Tibial artery (tissue), 4 donors: ENCODE results near the gene GBA3.

Source experiments
- DNase-seq, 2 donors: peaks; one replicate each; pipeline ENCODE4 v3.0.0-alpha.2; 2019
- H3K27ac ChIP-seq, 2 donors: fragments of 200-600 bp; sonication (generic) in 1 of 2; 1 replicate in 1 of 2; 2 replicates in 1 of 2; pipeline ENCODE4 v1.5.1; 2018 to 2019; ENCODE audit warnings: mild to moderate bottlenecking in 1 of 2
- H3K27me3 ChIP-seq, 2 donors: fragments of 200-600 bp; sonication (generic) in 1 of 2; one replicate each; pipeline versions ENCODE4 v1.5.1 to v1.6.0; 2016 to 2019
- H3K36me3 ChIP-seq, 3 donors: fragments of 200-600 bp; sonication (generic) in 2 of 3; one replicate each; pipeline ENCODE4 v1.5.1; 2016 to 2019; ENCODE audit warnings: mild to moderate bottlenecking in 2 of 3
- H3K4me1 ChIP-seq, 4 donors: fragments of 200-600 bp; sonication (generic) in 2 of 4; 1 replicate in 3 of 4; 2 replicates in 1 of 4; pipeline ENCODE4 v1.5.1; 2016 to 2019
- H3K4me3 ChIP-seq, 2 donors: fragments of 200-600 bp; sonication (generic) in 1 of 2; 1 replicate in 1 of 2; 2 replicates in 1 of 2; pipeline ENCODE4 v1.5.1; 2018 to 2019; ENCODE audit warnings: mild to moderate bottlenecking in 2 of 2
- H3K9me3 ChIP-seq, 3 donors: fragments of 200-600 bp; sonication (generic) in 1 of 3; one replicate each; pipeline ENCODE4 v1.5.1; 2016 to 2019
- intact Hi-C: fragments of 100-400 bp; cut with DNase I; formaldehyde crosslinking; loops from one replicate; pipeline ENCODE4 v1.15.0; 2023; ENCODE audit warnings: low total_unique reads
- TF ChIP-seq, protein P1 (sequence below), 2 experiments: fragments of 200-600 bp in 1 of 2; fragments of 450-650 bp in 1 of 2; IDR thresholded peaks; one replicate each; pipeline ENCODE4 v1.5.1; 2017 to 2019; ENCODE audit warnings: antibody characterized with exemption in 2 of 2, mild to moderate bottlenecking in 1 of 2, moderate library complexity in 1 of 2

The GBA3 gene

DNA sequence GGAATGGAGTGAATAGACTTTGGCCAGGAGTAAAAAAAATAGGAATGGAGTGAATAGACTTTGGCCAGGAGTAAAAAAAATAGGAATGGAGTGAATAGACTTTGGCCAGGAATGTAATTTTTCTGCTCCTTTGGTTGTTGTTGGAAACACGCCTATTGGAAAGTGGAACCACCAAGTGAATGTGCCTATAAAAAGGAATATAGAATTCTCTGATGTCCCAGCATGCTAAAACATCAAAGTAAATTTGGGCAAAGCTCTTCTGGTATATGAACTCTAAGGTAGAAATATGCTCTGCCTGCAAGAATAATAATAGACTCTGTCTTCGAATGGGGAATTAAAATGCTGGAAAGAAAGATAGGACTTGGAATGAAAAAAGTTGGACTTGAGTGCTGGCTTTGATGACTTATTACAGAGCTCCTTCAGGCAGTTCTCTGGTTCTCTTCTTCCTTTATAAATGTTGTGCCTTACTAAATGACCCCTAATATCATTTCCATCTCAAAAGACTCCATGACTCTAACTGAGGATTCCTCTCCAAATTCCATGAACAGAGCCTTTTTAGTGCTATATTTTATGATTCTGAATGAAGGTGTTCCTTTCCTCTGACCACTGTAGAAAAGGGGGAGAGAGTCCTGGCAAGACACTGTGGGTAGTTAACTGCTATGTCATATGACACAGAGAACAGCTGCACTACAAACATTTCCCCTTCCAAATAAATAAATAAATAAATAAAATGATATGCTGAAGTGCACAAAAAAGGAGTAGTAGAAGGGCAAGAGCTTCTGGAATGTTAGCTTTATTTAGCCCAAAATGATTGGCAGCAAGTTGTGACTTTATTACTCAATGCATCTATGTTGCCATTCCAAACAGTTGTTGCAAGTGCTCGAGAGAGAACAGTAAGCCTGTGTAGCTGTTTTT is 13.5 kb upstream of the GBA3 start:
- H3K36me3 ChIP-seq, result no peaks in the 10 kb centered on the region
- H3K4me1 ChIP-seq, result peaks cover 0 to 40% (median 23%) of the 10 kb centered on the region in 4 donors
- no peaks in the 10 kb centered on the region for H3K9me3 ChIP-seq
- TF ChIP-seq, protein P1, sequence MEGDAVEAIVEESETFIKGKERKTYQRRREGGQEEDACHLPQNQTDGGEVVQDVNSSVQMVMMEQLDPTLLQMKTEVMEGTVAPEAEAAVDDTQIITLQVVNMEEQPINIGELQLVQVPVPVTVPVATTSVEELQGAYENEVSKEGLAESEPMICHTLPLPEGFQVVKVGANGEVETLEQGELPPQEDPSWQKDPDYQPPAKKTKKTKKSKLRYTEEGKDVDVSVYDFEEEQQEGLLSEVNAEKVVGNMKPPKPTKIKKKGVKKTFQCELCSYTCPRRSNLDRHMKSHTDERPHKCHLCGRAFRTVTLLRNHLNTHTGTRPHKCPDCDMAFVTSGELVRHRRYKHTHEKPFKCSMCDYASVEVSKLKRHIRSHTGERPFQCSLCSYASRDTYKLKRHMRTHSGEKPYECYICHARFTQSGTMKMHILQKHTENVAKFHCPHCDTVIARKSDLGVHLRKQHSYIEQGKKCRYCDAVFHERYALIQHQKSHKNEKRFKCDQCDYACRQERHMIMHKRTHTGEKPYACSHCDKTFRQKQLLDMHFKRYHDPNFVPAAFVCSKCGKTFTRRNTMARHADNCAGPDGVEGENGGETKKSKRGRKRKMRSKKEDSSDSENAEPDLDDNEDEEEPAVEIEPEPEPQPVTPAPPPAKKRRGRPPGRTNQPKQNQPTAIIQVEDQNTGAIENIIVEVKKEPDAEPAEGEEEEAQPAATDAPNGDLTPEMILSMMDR (IDR thresholded peaks at IDR 0.05), result no peak
- intact Hi-C loops, result no loop called here
- no peaks in the 10 kb centered on the region for H3K27me3 ChIP-seq
- no peak overlapping the region for H3K4me3 ChIP-seq
- peak overlapping the region; percentile 46 to 71 for H3K27ac ChIP-seq
- no peak for DNase-seq

DNA sequence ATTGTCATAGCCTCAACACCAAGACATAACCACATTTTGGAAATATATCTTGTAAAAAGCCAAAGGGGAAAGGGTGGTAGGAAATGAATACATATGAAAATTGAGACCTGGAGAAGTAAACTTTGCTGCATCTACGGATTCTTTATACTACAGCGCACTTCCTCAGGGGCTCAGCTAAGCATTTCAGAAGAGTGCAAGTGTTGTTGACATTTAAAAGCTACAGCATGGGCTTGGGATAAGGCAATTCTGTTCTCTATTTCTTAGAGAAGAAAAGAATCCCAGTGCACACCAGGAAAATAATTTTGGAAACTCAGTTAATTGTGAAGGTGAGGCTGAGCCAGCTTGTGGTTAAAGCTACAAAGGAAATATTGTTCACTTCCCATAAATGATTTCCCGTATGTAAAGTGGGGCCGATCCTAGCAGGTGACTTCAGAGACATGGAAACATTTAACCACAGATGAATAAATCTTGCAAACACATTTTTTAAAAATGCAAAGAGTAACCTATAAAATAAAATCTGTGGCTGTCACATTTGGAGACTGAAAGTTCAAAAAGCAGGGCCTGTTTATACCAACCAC is 12.6 kb upstream of the GBA3 start:
- intact Hi-C loops, result loop anchor here (10.0 kb wide), 2 partner anchors 65 to 165 kb away; partner anchors contain the start of gene ADGRA3
- no peaks in the 10 kb centered on the region for H3K27me3 ChIP-seq
- H3K9me3 ChIP-seq, result no peaks in the 10 kb centered on the region
- H3K4me1 ChIP-seq, result peaks cover 0 to 40% (median 23%) of the 10 kb centered on the region in 4 donors
- H3K27ac ChIP-seq, result peak overlapping the region in 1 of 2 donors; percentile 71
- H3K36me3 ChIP-seq, result no peaks in the 10 kb centered on the region
- no peak overlapping the region for H3K4me3 ChIP-seq
- DNase-seq, result no peak
- TF ChIP-seq, protein P1 (IDR thresholded peaks at IDR 0.05), result no peak

DNA sequence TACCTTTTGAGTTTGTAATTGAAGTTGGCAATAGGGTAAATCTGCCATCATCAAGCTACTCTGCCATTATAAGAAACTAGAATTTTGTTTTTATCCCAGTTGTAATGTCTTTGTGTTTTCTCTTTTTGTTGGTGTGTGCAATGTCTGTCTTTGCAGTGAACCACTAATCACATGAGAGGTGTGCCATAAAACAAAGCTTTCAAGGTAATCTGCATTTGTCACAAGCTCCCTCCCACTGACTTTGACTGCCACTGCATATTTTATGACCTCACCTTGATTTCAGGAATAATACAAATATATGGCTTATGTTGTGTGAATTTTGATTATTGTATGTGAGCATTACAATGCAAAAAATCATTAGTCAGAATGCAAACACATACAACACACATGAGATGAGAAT is 9.0 kb upstream of the GBA3 start:
- DNase-seq, result no peak
- TF ChIP-seq, protein P1 (IDR thresholded peaks at IDR 0.05), result no peak
- Histone ChIP-seq H3K36me3 (no peaks in the 10 kb centered on the region), H3K27ac (no peak overlapping the region), H3K27me3 (no peaks in the 10 kb centered on the region), H3K9me3 (no peaks in the 10 kb centered on the region), H3K4me1 (peaks cover 0 to 26% (median 19%) of the 10 kb centered on the region in 4 donors), H3K4me3 (no peak overlapping the region)
- intact Hi-C loops, result loop anchor here (10.0 kb wide), 2 partner anchors 69 to 169 kb away; partner anchors contain the start of gene ADGRA3

DNA sequence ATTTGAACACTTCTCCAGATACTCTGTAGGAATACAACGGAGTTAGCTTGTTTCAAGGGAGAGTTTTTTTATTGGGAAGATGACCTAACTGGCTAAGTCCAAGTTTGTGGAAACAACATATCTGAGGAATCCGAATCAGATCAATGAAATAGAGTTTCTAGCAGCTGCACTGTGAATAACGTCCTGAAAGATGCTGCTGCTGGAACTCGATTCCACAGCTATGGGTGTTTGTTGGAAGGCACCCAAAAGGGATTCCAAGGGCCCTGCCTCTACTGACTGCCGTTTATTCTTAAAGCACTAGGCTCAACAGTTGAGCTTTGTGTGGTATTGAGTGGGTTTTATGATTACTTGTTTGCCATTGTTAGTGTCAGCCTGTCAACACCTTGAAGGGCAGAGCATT is 6.6 kb upstream of the GBA3 start:
- Histone ChIP-seq H3K27me3 (no peaks in the 10 kb centered on the region), H3K27ac (no peak overlapping the region), H3K36me3 (no peaks in the 10 kb centered on the region), H3K4me3 (no peak overlapping the region), H3K4me1 (peaks cover 0 to 6% (median 2%) of the 10 kb centered on the region in 4 donors), H3K9me3 (no peaks in the 10 kb centered on the region)
- TF ChIP-seq, protein P1 (IDR thresholded peaks at IDR 0.05), result no peak
- DNase-seq, result no peak
- intact Hi-C loops, result loop anchor here (10.0 kb wide), 2 partner anchors 71 to 171 kb away; partner anchors contain the start of gene ADGRA3

DNA sequence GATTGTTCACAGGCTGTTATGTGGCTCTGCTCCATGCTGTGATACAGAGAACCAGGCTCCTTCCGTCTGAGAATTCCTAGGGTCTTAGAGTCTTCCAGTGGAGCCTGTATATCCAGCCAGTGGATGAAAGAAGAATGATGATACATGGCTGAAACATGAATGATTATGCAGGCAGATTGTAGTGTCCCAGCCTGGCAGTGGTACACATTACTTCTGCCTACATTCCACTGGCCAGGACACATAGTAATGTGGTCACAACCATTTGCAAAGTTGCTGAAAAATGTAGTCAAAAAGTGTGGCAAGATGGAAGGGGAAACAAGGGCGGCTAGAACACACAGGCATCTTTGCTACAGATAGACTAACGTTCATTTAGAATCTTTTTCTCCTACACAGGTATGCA is 4.5 kb upstream of the GBA3 start:
- TF ChIP-seq, protein P1 (IDR thresholded peaks at IDR 0.05), result no peak
- Histone ChIP-seq H3K27me3 (no peaks in the 10 kb centered on the region), H3K4me1 (peaks cover 0 to 6% (median 0%) of the 10 kb centered on the region in 4 donors), H3K4me3 (no peak overlapping the region), H3K9me3 (no peaks in the 10 kb centered on the region), H3K27ac (no peak overlapping the region), H3K36me3 (no peaks in the 10 kb centered on the region)
- intact Hi-C loops, result loop anchor here (10.0 kb wide), 2 partner anchors 73 to 173 kb away; partner anchors contain the start of gene ADGRA3
- no peak for DNase-seq
